PC-3 (cell line): ENCODE measurements around the gene VPS37B. TPM values are rescaled to one million over a fixed set of nuclear protein-coding genes. Genes with fewer than 3 reads are reported as not detected.

Source experiments
- ATAC-seq: fragments of 200-7000 bp; cut with Tn5 transposase; 2 replicates; pipeline ENCODE4 v1.9.1; 2020; ENCODE audit warnings: mild to moderate bottlenecking, moderate library complexity
- BruUV-seq: library from RNA; stranded (reverse); fragments of 400-500 nt; replicated peaks from 2 replicates; lab custom pipeline; 2021; lab: Mats Ljungman, UMichigan
- CTCF ChIA-PET: fragments of 300-600 bp; sonication (Branson Sonifier 250); formaldehyde crosslinking; loops from one replicate; lab custom pipeline; 2022; ENCODE audit warnings: antibody characterized with exemption; lab: Charles Lee
- POLR2A ChIA-PET: fragments of 300-600 bp; sonication (Branson Sonifier 250); formaldehyde crosslinking; loops from one replicate; lab custom pipeline; 2022; ENCODE audit warnings: antibody characterized with exemption; ENCODE audit not compliant: unreplicated experiment; lab: Charles Lee
- DNase-seq: peaks from one replicate; pipeline ENCODE4 v3.0.0-alpha.2; 2015
- H2AFZ ChIP-seq: fragments of 300-600 bp; sonication (generic); 2 replicates; pipeline ENCODE4 v1.6.0; 2016; ENCODE audit warnings: antibody characterized with exemption, low read length
- H3F3A ChIP-seq: fragments of 300-600 bp; sonication (generic); one replicate; pipeline ENCODE4 v1.6.0; 2017; ENCODE audit warnings: antibody characterized with exemption, low read length, control low read depth, mild to moderate bottlenecking; ENCODE audit not compliant: unreplicated experiment
- H3K27ac ChIP-seq: fragments of 300-600 bp; sonication (generic); 2 replicates; pipeline ENCODE4 v1.5.1; 2016; ENCODE audit warnings: mild to moderate bottlenecking, low read length
- H3K27me3 ChIP-seq: fragments of 300-600 bp; sonication (generic); 2 replicates; pipeline ENCODE4 v1.6.1; 2016; ENCODE audit warnings: low read length, mixed read lengths
- H3K36me3 ChIP-seq: fragments of 300-600 bp; sonication (generic); 2 replicates; pipeline ENCODE4 v1.6.1; 2016; ENCODE audit warnings: low read depth, mixed run types, low read length, mixed read lengths
- H3K4me1 ChIP-seq: fragments of 300-600 bp; sonication (generic); 2 replicates; pipeline ENCODE4 v1.5.1; 2016; ENCODE audit warnings: low read length; ENCODE audit not compliant: insufficient read depth
- H3K4me2 ChIP-seq: fragments of 300-600 bp; sonication (generic); 2 replicates; pipeline ENCODE4 v1.6.0; 2016; ENCODE audit warnings: low read length
- H3K4me3 ChIP-seq: fragments of 300-600 bp; sonication (generic); 2 replicates; pipeline ENCODE4 v1.5.1; 2016; ENCODE audit warnings: mild to moderate bottlenecking, low read length, mixed read lengths
- H3K79me2 ChIP-seq: fragments of 300-600 bp; sonication (generic); 2 replicates; pipeline ENCODE4 v1.6.1; 2017; ENCODE audit warnings: low read length, mixed read lengths
- H3K9ac ChIP-seq: fragments of 300-600 bp; sonication (generic); 2 replicates; pipeline ENCODE4 v1.6.0; 2016; ENCODE audit warnings: mild to moderate bottlenecking, low read length
- H3K9me2 ChIP-seq: fragments of 300-600 bp; sonication (generic); replicated peaks from 2 replicates; pipeline ENCODE4 v1.6.1; 2016; ENCODE audit warnings: mixed run types, low read length, mixed read lengths
- H3K9me3 ChIP-seq: fragments of 300-600 bp; sonication (generic); 2 replicates; pipeline ENCODE4 v1.6.1; 2016; ENCODE audit warnings: low read length, mixed read lengths
- H4K20me1 ChIP-seq: fragments of 300-600 bp; sonication (generic); 2 replicates; pipeline ENCODE4 v1.6.1; 2016; ENCODE audit warnings: low read length, mixed read lengths
- EZH2 ChIP-seq: fragments of 300-600 bp; sonication (generic); IDR thresholded peaks from one replicate; pipeline ENCODE4 v1.6.1; 2017; ENCODE audit warnings: antibody characterized with exemption, mild to moderate bottlenecking, low read length; ENCODE audit not compliant: unreplicated experiment
- EZH2phosphoT487 ChIP-seq: fragments of 300-600 bp; sonication (generic); IDR thresholded peaks from 2 replicates; pipeline ENCODE4 v1.6.1; 2018; ENCODE audit warnings: mild to moderate bottlenecking, antibody characterized with exemption, low read length, borderline replicate concordance
- intact Hi-C: fragments of 100-400 bp; cut with micrococcal nuclease; formaldehyde crosslinking; loops from 2 replicates; pipeline ENCODE4 v1.9.0; 2023
- total RNA-seq: library from RNA; depleted of rRNA; stranded (reverse); fragments of >200 nt; gene quantifications from 2 replicates; pipeline ENCODE4 v1.2.3, GENCODE V29; 2014
- TF ChIP-seq, protein P1 (sequence below): fragments of 300-600 bp; sonication (generic); conservative IDR thresholded peaks from 2 replicates; pipeline ENCODE4 v1.5.1; 2017; ENCODE audit warnings: antibody characterized with exemption, low read depth, mild to moderate bottlenecking, low read length

The VPS37B gene
- total RNA-seq, 1 experiment from 2014 or later = 74.3 TPM

DNA sequence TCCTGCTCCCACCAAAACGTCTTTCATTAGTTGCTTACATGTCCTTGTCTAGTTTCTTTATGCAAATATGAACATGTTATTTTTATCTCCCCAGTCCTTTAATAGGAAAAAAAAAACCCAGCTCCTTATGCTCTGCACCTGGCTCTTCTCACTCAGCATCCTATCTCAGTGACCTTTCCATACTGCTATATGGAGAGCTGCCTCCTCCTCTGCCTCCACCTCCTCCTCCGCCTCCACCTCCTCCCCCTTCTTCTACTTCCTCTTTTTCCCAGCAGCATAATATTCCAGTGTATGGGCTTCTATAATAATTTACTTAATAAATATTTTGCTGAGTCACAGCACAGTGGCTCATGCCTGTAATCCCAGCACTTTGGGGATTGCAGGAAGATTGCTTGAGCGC is 38.8 kb upstream of the VPS37B start:
- intact Hi-C loops = no loop called here
- DNase-seq (no peak), ATAC-seq (no peak)
- H3K9me2 ChIP-seq = no peaks in the 10 kb centered on the region
- H3K27ac ChIP-seq = no peak overlapping the region
- CTCF ChIA-PET = no interaction called here
- H3K27me3 ChIP-seq = no peaks in the 10 kb centered on the region
- H3K4me2 ChIP-seq = no peak overlapping the region
- TF ChIP-seq EZH2 (no peak), EZH2phosphoT487 (no peak)
- TF ChIP-seq, protein P1, sequence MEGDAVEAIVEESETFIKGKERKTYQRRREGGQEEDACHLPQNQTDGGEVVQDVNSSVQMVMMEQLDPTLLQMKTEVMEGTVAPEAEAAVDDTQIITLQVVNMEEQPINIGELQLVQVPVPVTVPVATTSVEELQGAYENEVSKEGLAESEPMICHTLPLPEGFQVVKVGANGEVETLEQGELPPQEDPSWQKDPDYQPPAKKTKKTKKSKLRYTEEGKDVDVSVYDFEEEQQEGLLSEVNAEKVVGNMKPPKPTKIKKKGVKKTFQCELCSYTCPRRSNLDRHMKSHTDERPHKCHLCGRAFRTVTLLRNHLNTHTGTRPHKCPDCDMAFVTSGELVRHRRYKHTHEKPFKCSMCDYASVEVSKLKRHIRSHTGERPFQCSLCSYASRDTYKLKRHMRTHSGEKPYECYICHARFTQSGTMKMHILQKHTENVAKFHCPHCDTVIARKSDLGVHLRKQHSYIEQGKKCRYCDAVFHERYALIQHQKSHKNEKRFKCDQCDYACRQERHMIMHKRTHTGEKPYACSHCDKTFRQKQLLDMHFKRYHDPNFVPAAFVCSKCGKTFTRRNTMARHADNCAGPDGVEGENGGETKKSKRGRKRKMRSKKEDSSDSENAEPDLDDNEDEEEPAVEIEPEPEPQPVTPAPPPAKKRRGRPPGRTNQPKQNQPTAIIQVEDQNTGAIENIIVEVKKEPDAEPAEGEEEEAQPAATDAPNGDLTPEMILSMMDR = no peak
- no peaks in the 10 kb centered on the region for H3F3A ChIP-seq
- H4K20me1 ChIP-seq = no peaks in the 10 kb centered on the region
- H3K36me3 ChIP-seq = no peaks in the 10 kb centered on the region; the same call in 1 of the 2 replicates
- H3K9ac ChIP-seq = no peak overlapping the region
- H2AFZ ChIP-seq = no peak overlapping the region
- POLR2A ChIA-PET = no interaction called here
- BruUV-seq = no TSS peak
- H3K9me3 ChIP-seq = no peaks in the 10 kb centered on the region
- no peaks in the 10 kb centered on the region for H3K79me2 ChIP-seq
- no peaks in the 10 kb centered on the region for H3K4me1 ChIP-seq
- H3K4me3 ChIP-seq = no peak overlapping the region

DNA sequence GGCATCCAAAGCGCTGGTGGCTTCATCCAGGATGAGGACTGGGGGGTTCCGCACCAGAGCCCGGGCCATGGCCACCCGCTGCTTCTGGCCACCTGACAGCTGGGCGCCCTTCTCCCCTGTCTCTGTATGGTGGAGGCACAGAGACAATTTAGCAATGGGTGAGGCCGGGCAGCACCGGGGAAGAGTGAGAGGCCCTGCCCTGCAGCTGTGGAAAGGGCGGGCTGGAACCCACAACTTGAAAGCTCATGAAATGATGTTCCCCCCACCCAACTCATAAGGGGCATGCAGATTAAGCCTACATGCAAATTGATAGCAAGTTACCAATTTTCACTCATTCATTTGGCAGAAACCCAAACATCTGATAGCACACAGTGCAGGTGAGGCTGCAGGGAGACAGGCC is 36.3 kb upstream of the VPS37B start:
- no peaks in the 10 kb centered on the region for H3K9me3 ChIP-seq
- no peak for DNase-seq
- H3F3A ChIP-seq = no peaks in the 10 kb centered on the region
- no peak overlapping the region for H3K4me2 ChIP-seq
- no peak for ATAC-seq
- H3K27ac ChIP-seq = no peak overlapping the region
- no peaks in the 10 kb centered on the region for H3K27me3 ChIP-seq
- no peak overlapping the region for H3K4me3 ChIP-seq
- BruUV-seq = no TSS peak
- no peaks in the 10 kb centered on the region for H3K9me2 ChIP-seq
- CTCF ChIA-PET = interaction anchor here (0.5 kb wide), 1 partner anchor 528 kb away, joined by 3 read pairs; no protein-coding TSS in a partner anchor
- H3K9ac ChIP-seq = no peak overlapping the region
- TF ChIP-seq EZH2phosphoT487 (no peak), EZH2 (no peak)
- TF ChIP-seq, protein P1 = no peak
- H2AFZ ChIP-seq = no peak overlapping the region
- no peaks in the 10 kb centered on the region for H3K4me1 ChIP-seq
- intact Hi-C loops = no loop called here
- no peaks in the 10 kb centered on the region; the same call in 1 of the 2 replicates for H3K36me3 ChIP-seq
- H3K79me2 ChIP-seq = no peaks in the 10 kb centered on the region
- no peaks in the 10 kb centered on the region for H4K20me1 ChIP-seq
- POLR2A ChIA-PET = no interaction called here

DNA sequence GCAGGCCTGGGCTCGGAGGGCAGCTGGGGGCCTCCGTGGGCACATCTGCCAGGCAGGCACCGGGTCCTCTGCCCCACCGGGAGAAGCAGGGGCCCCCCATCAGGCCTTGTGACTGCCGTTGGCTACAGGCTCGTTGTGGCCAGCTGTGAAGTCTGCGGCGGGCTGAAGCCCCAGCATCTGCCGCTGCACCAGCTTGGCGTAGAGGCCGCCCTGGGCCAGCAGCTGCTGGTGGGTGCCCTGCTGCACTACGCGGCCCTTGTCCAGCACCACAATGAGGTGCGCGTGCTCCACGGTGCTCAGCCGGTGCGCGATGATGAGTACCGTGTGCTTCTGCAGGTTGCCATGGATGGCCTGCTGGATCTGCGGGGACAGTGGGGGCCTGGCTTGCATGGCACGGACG is 33.9 kb upstream of the VPS37B start:
- no peak for ATAC-seq
- CTCF ChIA-PET = no interaction called here
- BruUV-seq = no TSS peak

More for the DNA sequence above, 33.9 kb upstream of the VPS37B start:
- H2AFZ ChIP-seq = no peak overlapping the region
- intact Hi-C loops = no loop called here
- H3K9ac ChIP-seq = no peak overlapping the region
- H3K9me3 ChIP-seq = no peaks in the 10 kb centered on the region
- POLR2A ChIA-PET = no interaction called here
- H4K20me1 ChIP-seq = no peaks in the 10 kb centered on the region
- H3K4me3 ChIP-seq = no peak overlapping the region
- H3K27ac ChIP-seq = no peak overlapping the region
- no peaks in the 10 kb centered on the region for H3K27me3 ChIP-seq
- H3F3A ChIP-seq = no peaks in the 10 kb centered on the region
- TF ChIP-seq, protein P1 = no peak
- TF ChIP-seq EZH2phosphoT487 (no peak), EZH2 (no peak)
- H3K4me2 ChIP-seq = no peak overlapping the region
- DNase-seq = no peak
- no peaks in the 10 kb centered on the region for H3K9me2 ChIP-seq
- H3K4me1 ChIP-seq = no peaks in the 10 kb centered on the region
- no peaks in the 10 kb centered on the region for H3K36me3 ChIP-seq
- no peaks in the 10 kb centered on the region for H3K79me2 ChIP-seq
